A673 (cell line): Measurements from ENCODE around the gene PDGFD. TPM values are rescaled to one million over a fixed set of nuclear protein-coding genes. Genes with fewer than 3 reads are reported as not detected.

ENCODE experiments used
- BruUV-seq: library from RNA; stranded (reverse); fragments of 400-500 nt; replicated peaks from 2 replicates; lab custom pipeline; 2021; lab: Mats Ljungman, UMichigan
- CTCF ChIA-PET: fragments of 300-600 bp; sonication (Branson Sonifier 250); formaldehyde crosslinking; loops from one replicate; lab custom pipeline; 2022; ENCODE audit warnings: antibody characterized with exemption; lab: Charles Lee
- POLR2A ChIA-PET: fragments of 300-600 bp; sonication (Branson Sonifier 250); formaldehyde crosslinking; loops from one replicate; lab custom pipeline; 2022; ENCODE audit warnings: antibody characterized with exemption; ENCODE audit not compliant: low non-redundant PET; lab: Charles Lee
- DNase-seq: peaks from one replicate; pipeline ENCODE4 v3.0.0-alpha.2; 2015; ENCODE audit warnings: low spot score
- H3K27ac ChIP-seq: fragments of 200-600 bp; sonication (generic); 2 replicates; pipeline ENCODE4 v1.5.1; 2016; ENCODE audit warnings: mixed run types, low read depth, mild to moderate bottlenecking, mixed read lengths, antibody characterized with exemption, low read length; ENCODE audit not compliant: poor library complexity, severe bottlenecking
- H3K27me3 ChIP-seq: fragments of 200-600 bp; sonication (generic); replicated peaks from 2 replicates; pipeline ENCODE4 v1.6.1; 2017; ENCODE audit warnings: mixed run types, low read depth, mild to moderate bottlenecking, mixed read lengths, antibody characterized with exemption, low read length; ENCODE audit not compliant: insufficient read depth, poor library complexity
- H3K36me3 ChIP-seq: fragments of 200-600 bp; sonication (generic); 2 replicates; pipeline ENCODE4 v1.6.1; 2016; ENCODE audit warnings: mixed run types, mild to moderate bottlenecking, mixed read lengths, antibody characterized with exemption, low read length; ENCODE audit not compliant: insufficient read depth, poor library complexity, severe bottlenecking
- H3K4me1 ChIP-seq: fragments of 200-600 bp; sonication (generic); 2 replicates; pipeline ENCODE4 v1.6.1; 2017; ENCODE audit warnings: mixed run types, mild to moderate bottlenecking, mixed read lengths, antibody characterized with exemption, low read length; ENCODE audit not compliant: insufficient read depth, poor library complexity, severe bottlenecking
- H3K4me3 ChIP-seq: fragments of 200-600 bp; sonication (generic); 2 replicates; pipeline ENCODE4 v1.5.1; 2016; ENCODE audit warnings: low read depth, mixed run types, mild to moderate bottlenecking, mixed read lengths, low read length; ENCODE audit not compliant: poor library complexity, severe bottlenecking
- H3K9me3 ChIP-seq: fragments of 200-600 bp; sonication (generic); 2 replicates; pipeline ENCODE4 v1.6.1; 2016; ENCODE audit warnings: mixed run types, low read depth, mild to moderate bottlenecking, mixed read lengths, antibody characterized with exemption, low read length; ENCODE audit not compliant: poor library complexity, severe bottlenecking
- EZH2 ChIP-seq: fragments of 200-600 bp; sonication (generic); IDR thresholded peaks from 2 replicates; pipeline ENCODE4 v1.6.1; 2017; ENCODE audit warnings: borderline replicate concordance, low read depth, mild to moderate bottlenecking, mixed read lengths, antibody characterized with exemption, low read length; ENCODE audit not compliant: poor library complexity, severe bottlenecking
- intact Hi-C: fragments of 100-400 bp; cut with micrococcal nuclease; formaldehyde crosslinking; loops from one replicate; pipeline ENCODE4 v1.10.0; 2022; ENCODE audit not compliant: unreplicated experiment
- total RNA-seq: library from RNA; stranded (reverse); gene quantifications from 2 replicates; pipeline ENCODE4 v1.2.3, GENCODE V29; 2021
- TF ChIP-seq, protein P1 (sequence below): fragments of 300-800, 200-600 bp; sonication (generic); conservative IDR thresholded peaks from 2 replicates; pipeline ENCODE4 v1.5.1; 2017; ENCODE audit warnings: low read depth, mild to moderate bottlenecking, antibody characterized with exemption, low read length, moderate library complexity, mixed read lengths

Gene PDGFD
- total RNA-seq, 1 experiment from 2014 or later = 6.1 TPM

DNA sequence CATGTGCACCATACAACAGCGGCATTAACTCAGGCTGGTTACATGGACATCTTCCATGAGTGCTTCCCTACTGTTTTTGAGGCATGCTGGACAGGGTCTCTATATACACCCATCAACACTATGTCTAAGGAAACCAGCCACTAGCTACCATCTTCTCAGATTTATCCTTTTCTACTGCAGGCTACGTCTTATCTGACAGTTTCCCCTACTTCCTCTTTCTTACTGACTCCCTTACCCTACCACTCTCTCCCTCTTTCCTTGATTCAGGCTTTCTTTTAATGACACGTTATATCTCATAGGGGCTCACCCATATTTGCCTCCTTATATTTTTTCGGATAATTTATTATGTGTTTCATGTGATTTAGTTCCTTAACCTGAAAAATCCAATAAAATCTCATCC lies 85.7 kb downstream of the PDGFD start:
- H3K9me3 ChIP-seq = no peaks in the 10 kb centered on the region
- intact Hi-C loops = no loop called here
- no peak for DNase-seq
- no peak overlapping the region for H3K4me3 ChIP-seq
- CTCF ChIA-PET = no interaction called here
- H3K36me3 ChIP-seq = no peaks in the 10 kb centered on the region
- BruUV-seq = no TSS peak
- POLR2A ChIA-PET = no interaction called here
- TF ChIP-seq EZH2 = no peak
- TF ChIP-seq, protein P1, sequence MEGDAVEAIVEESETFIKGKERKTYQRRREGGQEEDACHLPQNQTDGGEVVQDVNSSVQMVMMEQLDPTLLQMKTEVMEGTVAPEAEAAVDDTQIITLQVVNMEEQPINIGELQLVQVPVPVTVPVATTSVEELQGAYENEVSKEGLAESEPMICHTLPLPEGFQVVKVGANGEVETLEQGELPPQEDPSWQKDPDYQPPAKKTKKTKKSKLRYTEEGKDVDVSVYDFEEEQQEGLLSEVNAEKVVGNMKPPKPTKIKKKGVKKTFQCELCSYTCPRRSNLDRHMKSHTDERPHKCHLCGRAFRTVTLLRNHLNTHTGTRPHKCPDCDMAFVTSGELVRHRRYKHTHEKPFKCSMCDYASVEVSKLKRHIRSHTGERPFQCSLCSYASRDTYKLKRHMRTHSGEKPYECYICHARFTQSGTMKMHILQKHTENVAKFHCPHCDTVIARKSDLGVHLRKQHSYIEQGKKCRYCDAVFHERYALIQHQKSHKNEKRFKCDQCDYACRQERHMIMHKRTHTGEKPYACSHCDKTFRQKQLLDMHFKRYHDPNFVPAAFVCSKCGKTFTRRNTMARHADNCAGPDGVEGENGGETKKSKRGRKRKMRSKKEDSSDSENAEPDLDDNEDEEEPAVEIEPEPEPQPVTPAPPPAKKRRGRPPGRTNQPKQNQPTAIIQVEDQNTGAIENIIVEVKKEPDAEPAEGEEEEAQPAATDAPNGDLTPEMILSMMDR = no peak
- no peaks in the 10 kb centered on the region for H3K27me3 ChIP-seq
- H3K4me1 ChIP-seq = peaks cover 5% of the 10 kb centered on the region
- no peak overlapping the region for H3K27ac ChIP-seq

GRCh38 chr11:104076455-104076854 lies 87.5 kb downstream of the PDGFD start:
- CTCF ChIA-PET = no interaction called here
- intact Hi-C loops = no loop called here
- DNase-seq = no peak
- TF ChIP-seq EZH2 = no peak
- TF ChIP-seq, protein P1 = no peak
- Histone ChIP-seq H3K27ac (no peak overlapping the region), H3K4me1 (peaks cover 8% of the 10 kb centered on the region), H3K27me3 (no peaks in the 10 kb centered on the region), H3K4me3 (no peak overlapping the region), H3K36me3 (no peaks in the 10 kb centered on the region), H3K9me3 (no peaks in the 10 kb centered on the region)
- no TSS peak for BruUV-seq
- POLR2A ChIA-PET = no interaction called here

DNA sequence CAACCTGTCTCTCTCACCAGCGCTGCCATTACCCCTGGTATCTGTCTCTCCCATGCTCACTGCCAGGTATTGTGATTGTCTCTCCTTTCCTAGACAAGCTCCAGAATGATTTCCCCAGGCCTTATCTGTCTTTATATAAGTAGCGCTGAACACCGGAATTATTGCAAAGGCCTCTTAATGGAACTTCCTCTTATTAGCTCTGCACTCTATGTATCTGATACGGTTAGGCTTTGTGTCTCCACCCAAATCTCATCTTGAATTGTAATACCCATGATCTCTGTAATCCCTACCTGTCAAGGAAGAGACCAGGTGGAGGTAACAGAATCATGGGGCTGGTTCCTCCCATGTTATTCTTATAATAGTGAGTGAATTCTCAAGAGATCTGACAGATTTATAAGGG lies 88.2 kb downstream of the PDGFD start:
- Histone ChIP-seq H3K36me3 (no peaks in the 10 kb centered on the region), H3K9me3 (no peaks in the 10 kb centered on the region), H3K27ac (no peak overlapping the region), H3K4me3 (no peak overlapping the region), H3K27me3 (no peaks in the 10 kb centered on the region), H3K4me1 (peaks cover 8% of the 10 kb centered on the region)
- ChIA-PET CTCF (no interaction called here), POLR2A (no interaction called here)
- TF ChIP-seq, protein P1 = no peak
- TF ChIP-seq EZH2 = no peak
- DNase-seq = no peak
- intact Hi-C loops = no loop called here
- BruUV-seq = no TSS peak
